ENCODE data around the gene TPD52L1.

TPD52L1 gene

GRCh38 chr6:125246566-125246965 lies 93.0 kb downstream of the TPD52L1 start:
- DNase-seq, result no peak

- DNase-seq, result no peak
Observed at GRCh38 chr6:125248136-125248535, 94.6 kb downstream of the TPD52L1 start.

- no peak for DNase-seq
Observed at GRCh38 chr6:125250511-125250910, 96.9 kb downstream of the TPD52L1 start.

GRCh38 chr6:125251516-125252220 lies 98.1 kb downstream of the TPD52L1 start:
- DNase-seq, result no peak

GRCh38 chr6:125252891-125253290 lies 99.3 kb downstream of the TPD52L1 start:
- DNase-seq, result no peak

- DNase-seq, result no peak
Observed at GRCh38 chr6:125253881-125254280, 100.3 kb downstream of the TPD52L1 start.

GRCh38 chr6:125254321-125254720 lies 100.7 kb downstream of the TPD52L1 start:
- DNase-seq, result no peak

- no peak for DNase-seq
Observed at GRCh38 chr6:125255201-125255600, 101.6 kb downstream of the TPD52L1 start.

- no peak for DNase-seq
Observed at GRCh38 chr6:125257351-125257750, 103.8 kb downstream of the TPD52L1 start.

- no peak for DNase-seq
Observed at GRCh38 chr6:125258651-125259353, 105.2 kb downstream of the TPD52L1 start.

GRCh38 chr6:125259354-125259736 lies 105.8 kb downstream of the TPD52L1 start:
- no peak for DNase-seq

GRCh38 chr6:125262016-125263013 lies 108.7 kb downstream of the TPD52L1 start:
- no peak for DNase-seq

- DNase-seq, result no peak
Observed at GRCh38 chr6:125264476-125264875, 110.9 kb downstream of the TPD52L1 start.

GRCh38 chr6:125267806-125268523 lies 114.4 kb downstream of the TPD52L1 start:
- DNase-seq, result no peak

- DNase-seq, result no peak
Observed at GRCh38 chr6:125268765-125269164, 115.2 kb downstream of the TPD52L1 start.

GRCh38 chr6:125269328-125269985 lies 115.9 kb downstream of the TPD52L1 start:
- DNase-seq, result no peak

GRCh38 chr6:125270380-125270779 lies 116.8 kb downstream of the TPD52L1 start:
- DNase-seq, result no peak

GRCh38 chr6:125271486-125272159 lies 118.0 kb downstream of the TPD52L1 start:
- no peak for DNase-seq

GRCh38 chr6:125273251-125273650 lies 119.7 kb downstream of the TPD52L1 start:
- no peak for DNase-seq

GRCh38 chr6:125273965-125274364 lies 120.4 kb downstream of the TPD52L1 start:
- DNase-seq, result no peak

GRCh38 chr6:125274935-125275334 lies 121.4 kb downstream of the TPD52L1 start:
- no peak for DNase-seq
